Right ventricle myocardium superior (tissue), 1 donor: ENCODE measurements around the gene IFNW1. TPM values are rescaled to one million over a fixed set of nuclear protein-coding genes. Genes with fewer than 3 reads are reported as not detected.

Source experiments
- ATAC-seq: fragments of 200-7000 bp; cut with Tn5 transposase; one replicate; pipeline ENCODE4 v1.9.1; 2020; ENCODE audit warnings: mild to moderate bottlenecking; ENCODE audit not compliant: poor library complexity
- DNase-seq: peaks from one replicate; pipeline ENCODE4 v3.0.0-alpha.2; 2020
- intact Hi-C: fragments of 100-400 bp; cut with DNase I; formaldehyde crosslinking; loops from one replicate; pipeline ENCODE4 v1.11.2; 2022
- total RNA-seq: library from RNA; stranded (reverse); fragmentation: NEBNext Ultra II Directional; extraction: Animal tissue kit (Norgen Biotek cat#: 25700); gene quantifications from one replicate; pipeline ENCODE4 v1.2.1, GENCODE V29; 2021
- donor health status: DM: no; HTN: yes; CAD: no; lungs with severe emphysema.

IFNW1 gene
- total RNA-seq, 1 donor from 2014 or later: not detected

DNA sequence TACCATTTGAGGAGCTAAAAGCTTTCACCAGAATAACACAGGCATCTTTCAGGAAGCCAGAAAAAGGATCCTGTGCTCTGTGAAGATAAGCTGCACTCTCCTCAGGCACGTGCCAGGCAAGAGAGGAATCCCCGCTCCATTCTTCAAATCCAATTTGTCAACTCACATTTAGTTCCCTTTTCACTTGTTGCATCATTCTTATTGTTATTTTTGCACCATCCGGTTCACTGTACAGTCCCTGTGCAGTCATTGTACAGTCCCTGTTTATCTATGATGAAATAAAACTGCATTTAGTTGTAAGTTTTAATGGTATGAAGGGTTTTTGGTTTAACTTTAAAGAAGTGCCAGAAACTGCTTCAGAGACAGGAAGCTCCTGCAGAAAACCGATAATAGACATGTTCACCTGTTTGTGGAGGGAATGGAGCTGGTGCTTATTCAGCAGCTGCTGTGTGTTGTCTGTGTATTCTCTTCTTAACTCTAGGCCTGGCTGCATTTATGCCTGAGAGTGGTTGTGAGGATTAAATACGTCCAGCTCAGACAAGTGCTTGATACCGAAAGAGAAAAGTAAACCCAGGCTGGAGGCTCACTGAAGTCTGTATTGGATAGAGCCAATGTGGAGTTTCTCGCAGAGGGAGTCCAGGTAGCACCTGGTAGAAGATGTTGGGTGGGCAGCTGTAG is 22.4 kb downstream of the IFNW1 start:
- ATAC-seq (peak; percentile 36), DNase-seq (no peak)
- intact Hi-C loops: loop anchor here (10.0 kb wide), 1 partner anchor 1194 kb away; no protein-coding TSS in a partner anchor

DNA sequence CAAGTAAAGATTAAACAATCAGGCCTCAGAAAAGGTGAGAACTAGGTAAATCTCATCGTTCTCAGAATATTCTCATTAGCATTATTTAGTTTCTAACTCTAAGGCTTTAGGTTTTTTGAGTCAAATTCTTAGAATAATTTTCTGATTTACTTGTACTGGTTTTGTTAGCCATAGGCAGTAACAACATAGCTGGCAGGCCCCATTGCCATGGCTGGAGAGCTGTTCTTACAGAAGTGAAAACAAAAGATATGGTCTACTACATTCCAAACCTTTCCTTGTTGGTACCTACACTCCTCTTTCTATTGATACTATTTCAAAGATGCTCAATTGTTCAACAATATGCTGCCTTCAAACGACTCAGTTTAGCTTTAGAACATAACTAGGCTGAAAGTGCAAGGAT is 27.3 kb downstream of the IFNW1 start:
- ATAC-seq (no peak), DNase-seq (no peak)
- intact Hi-C loops: loop anchor here (10.0 kb wide), 1 partner anchor 1190 kb away; no protein-coding TSS in a partner anchor

DNA sequence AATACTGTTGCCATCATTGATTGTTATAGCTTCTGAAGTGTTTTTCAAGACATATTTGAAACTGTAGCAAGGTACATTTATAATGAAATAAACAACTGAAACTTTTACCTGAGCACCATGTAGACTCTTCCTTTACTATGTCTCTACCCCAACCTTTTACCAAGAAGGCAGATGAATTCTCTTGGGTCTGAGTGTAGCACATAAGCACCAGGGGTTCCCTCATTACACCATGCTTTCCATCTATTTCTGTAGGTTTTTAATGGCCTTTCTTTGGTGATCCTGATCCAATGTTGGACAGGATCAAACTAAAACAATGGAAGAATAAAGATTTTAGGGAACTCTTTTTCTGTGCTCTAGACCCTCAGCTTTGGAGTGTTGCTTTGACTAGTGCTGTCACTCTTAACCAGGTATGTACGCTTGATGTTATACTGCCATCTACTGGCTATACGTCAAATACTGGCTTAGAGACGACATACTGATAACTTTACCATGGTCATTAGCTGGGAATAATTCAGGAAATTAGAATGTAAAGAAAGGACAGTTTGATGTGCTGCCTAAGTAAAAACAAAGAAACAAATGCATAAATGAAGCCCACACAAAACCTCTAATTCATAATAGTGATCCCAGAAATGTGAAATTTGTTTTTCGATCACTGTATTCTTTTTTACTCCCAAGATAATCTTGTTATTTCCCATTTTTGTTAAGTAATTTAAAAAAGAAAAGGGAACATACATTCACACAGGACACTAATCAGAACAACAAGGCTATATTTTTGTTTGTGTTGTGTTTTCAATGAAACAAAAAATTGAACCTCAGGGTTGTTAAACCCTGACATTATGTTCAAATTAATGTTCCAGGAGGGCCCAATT is 30.7 kb downstream of the IFNW1 start:
- DNase-seq: no peak
- ATAC-seq: peak; percentile 89
- intact Hi-C loops: loop anchor here (10.0 kb wide), 1 partner anchor 1186 kb away; no protein-coding TSS in a partner anchor

DNA sequence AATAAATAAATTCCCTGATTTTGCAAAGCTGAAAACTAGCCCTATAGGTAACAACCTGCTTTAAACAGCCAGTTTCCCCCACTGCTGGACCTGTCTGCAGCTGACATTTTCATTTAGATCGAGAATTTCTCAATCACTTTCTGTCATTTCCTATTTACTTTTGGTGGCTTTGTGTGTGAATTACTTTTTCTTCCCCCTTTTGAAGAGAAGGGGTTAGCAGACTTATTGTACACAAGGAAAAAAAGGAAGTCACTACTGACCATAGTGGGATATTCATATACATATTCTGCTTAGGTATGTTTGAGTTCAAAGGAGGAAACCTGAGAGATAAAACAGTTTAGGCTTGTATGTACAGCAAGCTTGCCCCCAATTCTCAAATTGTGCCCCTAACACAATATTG is 36.8 kb downstream of the IFNW1 start:
- ATAC-seq: peak; percentile 25
- DNase-seq: no peak
- intact Hi-C loops: loop anchor here (10.0 kb wide), 1 partner anchor 160 kb away; no protein-coding TSS in a partner anchor

DNA sequence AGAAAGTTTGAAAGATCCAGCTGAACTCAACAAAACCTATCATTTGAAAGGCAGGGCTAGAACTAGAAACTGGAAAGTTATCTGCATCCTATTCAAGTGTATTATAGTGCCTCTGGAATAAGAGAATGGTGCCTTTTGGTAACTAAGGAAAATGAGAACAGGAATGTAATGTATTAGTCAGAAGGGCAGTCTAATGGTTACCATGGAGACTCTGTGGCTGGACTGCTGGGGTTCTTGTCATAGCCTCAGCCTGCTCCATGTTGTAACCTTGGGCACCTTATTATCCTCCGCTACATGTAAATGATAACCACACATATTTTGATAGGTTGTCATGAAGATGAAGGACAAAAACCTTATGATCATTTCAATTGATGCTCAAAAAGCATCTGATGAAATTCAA is 39.3 kb downstream of the IFNW1 start:
- intact Hi-C loops: loop anchor here (10.0 kb wide), 1 partner anchor 158 kb away; no protein-coding TSS in a partner anchor
- DNase-seq (no peak), ATAC-seq (no peak)

DNA sequence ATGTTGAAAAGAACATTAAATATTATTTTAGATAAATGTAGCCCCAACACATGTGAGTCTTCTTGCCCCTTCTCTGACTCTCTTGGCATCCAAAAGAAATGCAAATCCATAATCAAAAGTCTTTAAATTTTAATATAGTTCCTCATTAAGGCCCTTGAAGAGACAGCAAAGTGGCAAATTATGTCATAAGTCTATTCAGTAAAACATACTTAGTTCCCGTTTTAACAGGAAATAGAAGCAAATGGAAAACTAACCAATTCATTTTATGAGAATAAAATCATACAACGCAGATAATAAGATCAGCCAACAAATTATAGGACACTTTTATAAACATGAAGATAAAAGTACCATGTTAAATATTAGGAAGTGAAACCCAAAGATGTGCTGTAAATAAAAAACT is 43.8 kb downstream of the IFNW1 start:
- DNase-seq (no peak), ATAC-seq (no peak)
- intact Hi-C loops: no loop called here

DNA sequence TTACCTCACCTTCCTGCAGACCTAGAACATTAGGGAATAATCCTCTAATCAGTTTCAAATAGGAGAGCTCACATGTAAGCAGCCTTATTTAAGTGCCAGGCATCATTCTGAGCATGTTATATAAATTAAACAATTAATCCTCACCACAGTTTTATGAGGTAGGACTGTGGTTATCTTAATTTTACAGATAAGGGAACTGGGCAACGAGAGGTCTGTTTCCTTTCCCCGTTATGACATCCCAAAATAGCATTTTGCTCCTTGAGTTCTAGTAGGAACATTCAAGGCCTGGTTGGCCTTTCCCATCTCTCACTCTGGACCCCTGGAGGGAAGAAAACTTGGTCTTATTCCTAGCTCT is 44.8 kb downstream of the IFNW1 start:
- DNase-seq (no peak), ATAC-seq (peak; percentile 76)
- intact Hi-C loops: no loop called here

DNA sequence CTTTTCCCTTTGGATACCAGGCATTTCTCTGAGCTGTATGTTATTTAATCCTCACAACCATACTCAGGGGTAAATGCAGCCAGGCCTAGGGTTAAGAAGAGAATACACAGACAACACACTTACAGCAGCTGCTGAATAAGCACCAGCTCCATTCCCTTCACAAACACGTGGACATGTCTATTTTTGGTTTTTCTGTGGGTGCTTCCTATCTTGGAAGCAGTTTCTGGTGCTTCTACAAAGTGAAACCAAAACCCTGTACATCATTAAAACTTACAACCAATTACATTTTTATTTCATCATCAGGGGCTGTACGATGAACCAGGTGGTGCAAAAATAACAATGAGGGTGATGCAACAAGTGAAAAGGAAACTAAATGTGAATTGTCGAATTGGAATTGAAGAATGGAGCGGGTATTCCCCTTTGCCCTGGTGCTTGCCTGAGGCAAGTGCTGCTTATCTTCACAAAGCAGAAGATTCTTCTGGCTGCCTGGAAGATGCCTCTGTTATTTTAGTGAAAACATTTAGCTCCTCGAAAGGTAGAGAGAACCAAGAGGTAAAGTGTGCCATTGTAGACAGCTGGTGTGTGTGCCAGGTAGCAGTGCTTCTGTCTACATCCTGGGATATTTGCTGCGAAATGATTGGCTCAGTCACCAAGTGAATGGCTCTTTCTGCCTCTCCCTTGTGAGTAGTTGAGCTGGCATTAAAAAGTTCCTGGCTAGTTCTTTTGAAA is 45.3 kb downstream of the IFNW1 start:
- peak; percentile 88 for ATAC-seq
- intact Hi-C loops: no loop called here

DNA sequence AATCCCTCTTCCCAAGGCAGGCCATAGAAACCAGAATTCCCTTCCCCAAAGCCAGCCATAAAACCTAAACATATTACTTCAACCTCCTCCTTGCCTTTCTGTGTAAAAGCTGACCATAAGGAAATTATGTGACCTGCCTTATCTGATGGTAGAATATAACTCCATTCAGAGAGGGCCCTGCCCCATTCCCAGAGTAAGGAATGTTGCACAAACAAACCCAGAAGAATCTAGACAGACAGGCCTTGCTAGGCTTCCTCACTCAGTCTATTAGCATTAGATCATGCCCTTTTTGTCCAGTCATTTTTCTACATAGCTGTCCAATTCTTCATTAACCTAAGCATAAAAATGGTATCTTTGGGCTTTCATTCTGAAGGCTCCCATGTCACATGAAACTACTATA is 46.1 kb downstream of the IFNW1 start:
- DNase-seq (no peak), ATAC-seq (no peak)
- intact Hi-C loops: no loop called here

More for the DNA sequence above, 45.3 kb downstream of the IFNW1 start:
- DNase-seq: no peak

Other genes starting within 250 kb of the IFNW1 start
- 1.0 TPM for gene HACD4, start 110.2 kb downstream of the IFNW1 start, total RNA-seq
- gene IFNB1, start 63.9 kb downstream of the IFNW1 start, total RNA-seq: not detected
- gene IFNA21, start 24.8 kb upstream of the IFNW1 start, total RNA-seq: not detected
- not detected for gene IFNA4, start 45.8 kb upstream of the IFNW1 start, total RNA-seq
- gene IFNA7, start 60.4 kb upstream of the IFNW1 start, total RNA-seq: not detected
- gene IFNA10, start 65.3 kb upstream of the IFNW1 start, total RNA-seq: not detected
- gene IFNA16, start 75.5 kb upstream of the IFNW1 start, total RNA-seq: not detected
- gene IFNA17, start 86.4 kb upstream of the IFNW1 start, total RNA-seq: not detected
- gene IFNA14, start 98.2 kb upstream of the IFNW1 start, total RNA-seq: not detected
- not detected for gene IFNA5, start 163.5 kb upstream of the IFNW1 start, total RNA-seq
- 11.2 TPM for gene KLHL9, start 193.6 kb upstream of the IFNW1 start, total RNA-seq
- gene IFNA6, start 209.1 kb upstream of the IFNW1 start, total RNA-seq: not detected
- not detected for gene IFNA13, start 226.2 kb upstream of the IFNW1 start, total RNA-seq
- gene IFNA2, start 243.6 kb upstream of the IFNW1 start, total RNA-seq: not detected